ENCODE measurements around the gene PSMB7. TPM values are rescaled to one million over a fixed set of nuclear protein-coding genes. Genes with fewer than 3 reads are reported as not detected.

PSMB7 gene
- total RNA-seq: 180 and 200 TPM in 2 replicates

GRCh38 chr9:124415102-124415851, at the start of gene PSMB7:
Gene PSMB7, minus strand, starts transcription at chr9:124415442. Its CDS starts 17 bp downstream, at chr9:124415425.

GRCh38 chr9:124450241-124450924, 35.1 kb upstream of the PSMB7 start, which contains the start of gene ADGRD2:
Gene ADGRD2, plus strand, starts transcription at chr9:124450451. Its CDS starts 1,216 bp downstream, at chr9:124451667.

Other genes with a start within 250 kb of the PSMB7 start
- 36.3 and 50.5 TPM in 2 replicates for gene NEK6, start 157.5 kb downstream of the PSMB7 start, total RNA-seq
- gene ADGRD2, start 35.0 kb upstream of the PSMB7 start, total RNA-seq: not detected in 2 replicates
- gene NR5A1, start 92.0 kb upstream of the PSMB7 start, total RNA-seq: not detected in 2 replicates

Data from thoracic aorta endothelial cell (primary cell).